Kidney epithelial cell (primary cell): ENCODE measurements around the gene CRISP3. TPM values are rescaled to one million over a fixed set of nuclear protein-coding genes. Genes with fewer than 3 reads are reported as not detected.

Source experiments
- DNase-seq: peaks from one replicate; pipeline ENCODE4 v3.0.0-alpha.2; 2010; ENCODE audit warnings: low read depth
- H3K27me3 ChIP-seq: 2 replicates; pipeline ENCODE4 v1.6.0; 2011; ENCODE audit warnings: low read length; ENCODE audit not compliant: control insufficient read depth, insufficient read depth
- H3K36me3 ChIP-seq: 2 replicates; pipeline ENCODE4 v1.5.1; 2011; ENCODE audit warnings: low read length; ENCODE audit not compliant: control insufficient read depth, insufficient read depth
- H3K4me3 ChIP-seq: 2 replicates; pipeline ENCODE4 v1.5.1; 2011; ENCODE audit warnings: low read depth, mild to moderate bottlenecking, control low read depth, low read length
- total RNA-seq: library from RNA; depleted of rRNA; stranded (reverse); fragments of >200 nt; gene quantifications from 2 replicates; pipeline ENCODE4 v1.2.3, GENCODE V29; 2015
- TF ChIP-seq, protein P1 (sequence below): IDR thresholded peaks from 2 replicates; pipeline ENCODE4 v1.5.1; 2011; ENCODE audit warnings: mild to moderate bottlenecking, moderate library complexity, low read length, control low read depth, inconsistent platforms; ENCODE audit not compliant: insufficient read depth, poor library complexity, severe bottlenecking

Gene CRISP3, protein sequence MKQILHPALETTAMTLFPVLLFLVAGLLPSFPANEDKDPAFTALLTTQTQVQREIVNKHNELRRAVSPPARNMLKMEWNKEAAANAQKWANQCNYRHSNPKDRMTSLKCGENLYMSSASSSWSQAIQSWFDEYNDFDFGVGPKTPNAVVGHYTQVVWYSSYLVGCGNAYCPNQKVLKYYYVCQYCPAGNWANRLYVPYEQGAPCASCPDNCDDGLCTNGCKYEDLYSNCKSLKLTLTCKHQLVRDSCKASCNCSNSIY
- not detected in 2 replicates for total RNA-seq

DNA sequence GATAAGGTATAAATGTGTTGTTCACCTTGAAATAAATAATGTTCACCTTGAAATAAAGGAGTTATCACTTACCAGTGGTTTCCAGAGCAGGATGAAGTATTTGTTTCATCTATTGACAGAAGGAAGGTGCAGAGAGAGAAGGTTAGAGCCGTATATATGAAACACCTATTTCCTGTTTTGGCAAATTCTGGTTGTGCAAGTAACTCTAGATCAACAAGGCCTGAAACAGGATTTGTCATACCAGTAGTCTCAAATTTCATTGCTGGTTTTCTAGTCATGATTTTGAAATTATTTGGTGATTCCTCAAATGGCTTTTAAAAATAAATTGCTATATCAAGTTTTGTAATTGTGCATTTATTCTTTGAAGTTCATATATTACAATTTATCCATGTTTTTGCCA is at the start of gene CRISP3:
Gene CRISP3 (minus strand): TSS at position 130 of the 400 bp plus-strand sequence. CDS start 21 bp downstream, at position 109.
- Histone ChIP-seq H3K27me3 (no peaks in the 10 kb centered on the region), H3K36me3 (no peaks in the 10 kb centered on the region), H3K4me3 (no peak within 1 kb of the TSS)
- TF ChIP-seq, protein P1, sequence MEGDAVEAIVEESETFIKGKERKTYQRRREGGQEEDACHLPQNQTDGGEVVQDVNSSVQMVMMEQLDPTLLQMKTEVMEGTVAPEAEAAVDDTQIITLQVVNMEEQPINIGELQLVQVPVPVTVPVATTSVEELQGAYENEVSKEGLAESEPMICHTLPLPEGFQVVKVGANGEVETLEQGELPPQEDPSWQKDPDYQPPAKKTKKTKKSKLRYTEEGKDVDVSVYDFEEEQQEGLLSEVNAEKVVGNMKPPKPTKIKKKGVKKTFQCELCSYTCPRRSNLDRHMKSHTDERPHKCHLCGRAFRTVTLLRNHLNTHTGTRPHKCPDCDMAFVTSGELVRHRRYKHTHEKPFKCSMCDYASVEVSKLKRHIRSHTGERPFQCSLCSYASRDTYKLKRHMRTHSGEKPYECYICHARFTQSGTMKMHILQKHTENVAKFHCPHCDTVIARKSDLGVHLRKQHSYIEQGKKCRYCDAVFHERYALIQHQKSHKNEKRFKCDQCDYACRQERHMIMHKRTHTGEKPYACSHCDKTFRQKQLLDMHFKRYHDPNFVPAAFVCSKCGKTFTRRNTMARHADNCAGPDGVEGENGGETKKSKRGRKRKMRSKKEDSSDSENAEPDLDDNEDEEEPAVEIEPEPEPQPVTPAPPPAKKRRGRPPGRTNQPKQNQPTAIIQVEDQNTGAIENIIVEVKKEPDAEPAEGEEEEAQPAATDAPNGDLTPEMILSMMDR: no peak
- no peak for DNase-seq

DNA sequence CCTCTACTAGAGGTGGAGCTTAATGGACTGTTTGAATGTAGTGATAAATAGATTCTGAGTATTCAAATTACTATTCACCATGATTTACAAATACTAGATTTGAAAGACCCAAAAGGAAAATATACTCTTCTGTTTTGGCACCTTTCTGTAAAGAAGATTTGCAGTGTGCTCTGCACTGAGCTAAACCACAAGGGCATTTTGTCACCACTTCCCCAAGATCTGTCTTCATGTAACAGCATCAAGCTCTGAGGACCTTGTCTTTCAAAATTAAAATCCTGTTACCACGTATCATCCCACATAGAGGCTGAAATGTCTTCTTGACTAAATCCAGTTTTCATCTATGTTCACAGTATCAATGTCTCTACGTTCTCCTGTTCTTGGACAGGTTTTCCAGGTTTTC is 46.2 kb upstream of the CRISP3 start:
- Histone ChIP-seq H3K36me3 (no peaks in the 10 kb centered on the region), H3K27me3 (no peaks in the 10 kb centered on the region), H3K4me3 (no peak overlapping the region)
- DNase-seq: no peak
- TF ChIP-seq, protein P1: no peak

DNA sequence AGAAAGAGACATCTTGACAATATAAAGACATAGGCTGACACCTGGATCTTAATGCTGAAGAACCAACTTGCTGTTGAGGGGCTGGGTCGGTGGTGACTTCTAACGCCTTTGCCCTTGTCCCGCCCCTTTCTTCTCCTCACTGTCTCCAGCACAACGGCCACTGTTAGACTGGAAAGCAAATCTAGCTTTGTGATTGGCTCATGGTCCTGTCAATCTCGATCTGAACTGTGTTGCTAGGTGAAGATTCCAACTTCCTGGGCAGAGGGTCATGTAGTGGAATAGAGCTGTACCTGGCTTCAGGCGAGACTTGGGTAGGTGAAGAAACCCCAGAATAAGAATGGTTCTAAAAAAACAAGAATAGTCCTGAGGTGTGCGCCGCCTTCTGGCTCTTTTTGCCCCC is 43.0 kb upstream of the CRISP3 start, which contains the start of gene PGK2:
Gene PGK2 (minus strand): TSS at position 110 of the 400 bp plus-strand sequence. CDS start 98 bp downstream, at position 12.
- no peak for DNase-seq
- TF ChIP-seq, protein P1: no peak
- H3K36me3 ChIP-seq: no peaks in the 10 kb centered on the region
- no peaks in the 10 kb centered on the region for H3K27me3 ChIP-seq
- H3K4me3 ChIP-seq: no peak within 1 kb of the TSS

DNA sequence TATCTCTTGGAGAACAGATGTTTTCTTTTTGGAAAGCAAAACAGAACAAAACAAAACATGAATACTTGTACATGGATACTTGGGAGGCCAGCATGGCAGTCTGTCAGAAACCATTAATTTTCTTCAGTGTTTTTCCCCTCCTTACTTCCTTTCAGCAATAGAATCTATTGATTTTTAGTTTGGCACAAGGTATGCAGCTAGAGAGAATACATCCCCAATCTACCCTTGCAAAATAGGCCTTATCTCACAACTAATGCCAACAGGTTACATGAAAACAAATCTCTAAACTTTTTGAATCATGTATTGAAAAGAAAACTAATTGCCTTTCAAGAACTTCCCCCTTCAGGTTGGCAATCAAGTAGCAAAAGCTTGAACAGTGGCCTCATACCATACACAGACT is 40.1 kb upstream of the CRISP3 start:
- no peak for DNase-seq
- Histone ChIP-seq H3K4me3 (no peak overlapping the region), H3K36me3 (no peaks in the 10 kb centered on the region), H3K27me3 (no peaks in the 10 kb centered on the region)
- TF ChIP-seq, protein P1: no peak

DNA sequence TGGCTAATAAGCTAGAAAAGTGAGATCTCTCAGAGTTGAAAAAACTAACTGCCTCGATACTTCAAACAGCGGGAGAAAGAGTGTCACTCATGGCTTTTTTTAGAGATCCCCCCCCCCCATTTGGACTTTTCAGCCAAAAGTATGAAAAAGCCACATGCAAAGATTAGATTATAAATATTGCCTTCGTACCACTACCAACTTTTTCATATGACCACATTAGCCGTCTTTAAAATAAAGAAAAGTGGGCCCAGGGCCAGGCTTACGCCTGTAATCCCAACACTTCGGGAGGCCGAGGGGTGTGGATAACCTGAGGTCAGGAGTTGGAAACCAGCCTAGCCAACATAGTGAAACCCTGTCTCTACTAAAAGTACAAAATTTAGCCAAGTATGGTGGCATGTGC is 38.5 kb upstream of the CRISP3 start:
- H3K27me3 ChIP-seq: no peaks in the 10 kb centered on the region
- H3K36me3 ChIP-seq: no peaks in the 10 kb centered on the region

More for the DNA sequence above, 38.5 kb upstream of the CRISP3 start:
- DNase-seq: no peak
- TF ChIP-seq, protein P1: no peak
- H3K4me3 ChIP-seq: no peak overlapping the region
